ENCODE measurements around the gene CCDC34. TPM values are rescaled to one million over a fixed set of nuclear protein-coding genes. Genes with fewer than 3 reads are reported as not detected.

Gene CCDC34
- total and polyA plus RNA-seq, 8 donors: 3.3 to 10.1 (median 4.5) TPM

- H3K4me1 ChIP-seq: peaks cover 0 to 10% (median 7%) of the 10 kb centered on the region in 3 donors
- no peak for DNase-seq
- no peak for FAIRE-seq
- H3K4me3 ChIP-seq: no peak overlapping the region
- WGBS, 2 donors: 93 to 98% methylated on average over 6 of the region's 6 CpGs
- H3K27ac ChIP-seq: no peak overlapping the region
- no peaks in the 10 kb centered on the region for H3K36me3 ChIP-seq
- no peak for TF ChIP-seq CTCF (IDR thresholded peaks at IDR 0.05)
- ATAC-seq: peak in 1 of 4 donors; percentile 34
- H3K9me3 ChIP-seq: no peaks in the 10 kb centered on the region
- H3K27me3 ChIP-seq: no peaks in the 10 kb centered on the region
- intact Hi-C loops (cut with DNase I): loop anchor here in 2 of 3 donors (10.0 kb wide), 2 partner anchors 87 to 107 kb away; no protein-coding TSS in a partner anchor
Measured at GRCh38 chr11:27291302-27291889, 71.6 kb downstream of the CCDC34 start.

- ATAC-seq (no peak), FAIRE-seq (no peak), DNase-seq (no peak)
- H3K27me3 ChIP-seq: no peaks in the 10 kb centered on the region
- H3K4me1 ChIP-seq: peaks cover 0 to 10% (median 7%) of the 10 kb centered on the region in 3 donors
- H3K36me3 ChIP-seq: no peaks in the 10 kb centered on the region
- no peak overlapping the region for H3K27ac ChIP-seq
- TF ChIP-seq CTCF (IDR thresholded peaks at IDR 0.05): no peak
- 83 to 88% methylated on average over 4 of the region's 4 CpGs for WGBS, 2 donors
- intact Hi-C loops (cut with DNase I): loop anchor here in 2 of 3 donors (10.0 kb wide), 2 partner anchors 86 to 106 kb away; no protein-coding TSS in a partner anchor
- H3K9me3 ChIP-seq: no peaks in the 10 kb centered on the region
- no peak overlapping the region for H3K4me3 ChIP-seq
Measured at GRCh38 chr11:27290261-27291050, 72.6 kb downstream of the CCDC34 start.

Other genes with a start within 250 kb of the CCDC34 start
- gene LGR4, start 109.6 kb upstream of the CCDC34 start, total RNA-seq: 10 to 100 TPM; 44.4 to 73.0 (median 57.5) TPM
- 10 to 100 TPM; 23.4 to 27.0 TPM for gene LGR4, start 109.6 kb upstream of the CCDC34 start, polyA plus RNA-seq
- 10 to 100 TPM; 10.7 to 22.1 (median 17.0) TPM for gene LIN7C, start 143.6 kb upstream of the CCDC34 start, total RNA-seq
- 1 to 10 TPM; 5.1 to 8.6 TPM for gene LIN7C, start 143.6 kb upstream of the CCDC34 start, polyA plus RNA-seq